Brain pericyte (primary cell): ENCODE results near the gene SORCS2.

Experiments used
- DNase-seq: peaks from one replicate; pipeline ENCODE4 v3.0.0-alpha.2; 2012; ENCODE audit warnings: low read depth, low spot score

SORCS2 gene

GRCh38 chr4:7371210-7371941 lies 179.0 kb downstream of the SORCS2 start:
- DNase-seq, result no peak

GRCh38 chr4:7372673-7373072 lies 180.3 kb downstream of the SORCS2 start:
- DNase-seq, result no peak

- no peak for DNase-seq
Observed at GRCh38 chr4:7374571-7374970, 182.2 kb downstream of the SORCS2 start.

DNA sequence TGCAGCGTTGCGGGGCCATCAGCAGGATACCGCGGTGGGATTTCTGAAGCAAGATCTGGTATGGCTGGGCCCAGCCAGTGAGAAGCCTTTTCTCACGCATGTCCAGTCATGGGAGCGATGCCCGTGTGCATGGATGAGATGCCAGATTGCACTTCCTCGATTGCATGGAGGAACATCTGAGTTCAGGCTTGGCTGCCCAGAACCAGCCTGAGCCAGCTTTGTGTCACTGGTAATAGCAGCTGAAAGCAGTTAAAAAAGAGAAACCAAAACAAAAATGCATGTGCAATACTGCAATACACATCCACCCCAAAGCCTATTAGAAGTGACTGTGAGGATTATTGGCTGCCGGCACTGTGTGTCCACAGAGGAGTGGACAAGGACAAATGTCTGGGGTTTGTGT lies 183.1 kb downstream of the SORCS2 start:
- no peak for DNase-seq

DNA sequence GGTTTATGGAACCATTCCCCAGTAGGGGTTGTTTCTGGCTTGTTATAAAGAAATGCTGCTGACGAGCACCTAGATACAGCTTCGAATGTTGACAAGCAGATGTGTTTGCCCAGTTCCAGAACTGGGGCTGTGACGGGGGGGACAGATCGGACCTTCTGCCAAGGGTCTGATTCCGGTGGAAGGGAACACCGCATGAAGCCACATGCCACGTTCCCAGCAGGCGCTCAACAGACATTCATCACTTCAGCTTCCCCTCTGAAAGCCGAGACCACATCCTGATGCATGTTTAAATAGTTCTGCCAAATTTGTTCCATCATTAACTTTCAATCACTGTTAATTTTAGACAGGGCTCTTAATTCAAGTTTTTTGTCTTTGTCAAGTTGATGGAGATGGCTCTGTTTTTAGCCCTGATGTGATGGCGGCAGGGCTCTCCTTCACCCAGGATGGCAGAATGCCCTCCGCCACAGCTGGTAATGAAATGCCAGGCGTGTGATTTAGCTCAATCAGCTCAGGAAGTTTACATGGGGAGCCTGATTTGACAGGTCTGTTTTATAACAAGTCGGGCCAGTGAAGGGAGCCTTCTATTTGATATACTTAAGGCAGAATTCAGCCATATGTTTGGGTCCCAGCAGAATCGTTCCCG lies 185.0 kb downstream of the SORCS2 start:
- no peak for DNase-seq

- DNase-seq, result no peak
Observed at GRCh38 chr4:7379186-7379585, 186.8 kb downstream of the SORCS2 start.

GRCh38 chr4:7379719-7380118 lies 187.4 kb downstream of the SORCS2 start:
- DNase-seq, result no peak

DNA sequence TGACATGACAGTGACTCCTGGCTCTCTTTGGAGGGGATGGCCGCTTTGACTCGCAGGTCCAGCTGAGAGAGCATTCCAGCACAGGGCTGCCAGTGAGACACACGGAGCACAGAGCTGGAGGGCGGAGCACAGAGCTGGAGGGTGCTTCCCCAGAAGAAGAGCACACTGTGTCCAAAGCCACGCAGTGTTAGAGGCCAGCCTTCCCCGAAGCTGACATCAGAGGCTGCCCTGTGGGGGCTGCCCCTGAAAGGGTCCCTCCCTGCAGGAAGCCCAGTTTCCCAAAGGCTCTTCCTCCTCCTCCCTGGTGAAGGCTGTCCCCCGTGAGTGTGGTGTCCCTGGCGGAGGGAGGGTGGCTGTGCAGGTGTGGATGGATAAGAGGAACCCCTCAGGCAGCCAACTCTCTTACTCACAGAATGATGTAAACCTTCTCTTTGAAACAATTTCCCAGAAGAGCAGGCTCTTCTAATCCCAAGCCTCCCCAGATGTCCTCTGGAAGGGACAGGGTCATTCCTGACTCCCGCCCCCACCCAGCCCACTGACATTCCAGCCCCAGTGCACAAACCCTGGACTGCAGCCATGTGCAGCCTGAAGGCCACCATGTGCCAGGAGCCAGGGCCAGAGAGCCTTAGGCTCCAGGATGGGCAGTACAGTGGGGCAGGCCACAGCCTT lies 189.0 kb downstream of the SORCS2 start:
- no peak for DNase-seq

DNA sequence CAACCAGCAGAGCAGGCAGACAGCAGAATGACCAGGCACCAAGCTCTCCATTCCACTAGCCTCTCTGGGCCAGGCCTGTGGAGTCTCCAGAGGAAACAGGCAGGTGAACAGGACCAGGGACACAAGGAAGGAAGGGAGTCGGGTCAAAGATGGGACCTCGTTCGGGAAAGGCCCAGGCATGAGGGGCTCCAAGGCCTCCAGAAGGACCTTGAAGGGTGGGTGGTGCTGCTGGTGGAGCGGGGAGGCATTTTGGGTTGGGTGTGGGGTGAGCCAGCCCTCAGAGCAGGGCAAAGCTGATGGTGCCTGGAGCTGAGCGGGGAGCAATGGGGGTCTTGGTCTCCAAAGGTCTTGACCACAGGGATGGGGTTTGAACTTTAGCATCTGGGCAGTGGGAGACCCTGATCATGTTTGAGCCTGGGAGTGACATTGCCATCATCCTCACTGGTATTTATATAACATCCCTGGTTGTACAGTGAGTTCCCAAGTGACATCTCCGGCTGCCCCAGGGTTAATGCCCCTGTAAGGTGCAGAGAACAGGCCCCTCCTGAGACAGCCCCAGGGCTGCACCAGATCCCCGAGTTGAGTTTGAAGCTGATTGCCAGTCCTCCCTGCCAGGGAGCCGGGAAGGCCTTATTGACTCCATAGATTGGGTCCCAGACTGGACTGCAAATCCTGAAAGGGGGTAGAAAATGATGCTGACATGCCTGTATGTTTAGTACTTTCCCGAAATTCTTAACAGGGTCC lies 189.7 kb downstream of the SORCS2 start:
- DNase-seq, result no peak

GRCh38 chr4:7382634-7383014 lies 190.3 kb downstream of the SORCS2 start:
- DNase-seq, result no peak

DNA sequence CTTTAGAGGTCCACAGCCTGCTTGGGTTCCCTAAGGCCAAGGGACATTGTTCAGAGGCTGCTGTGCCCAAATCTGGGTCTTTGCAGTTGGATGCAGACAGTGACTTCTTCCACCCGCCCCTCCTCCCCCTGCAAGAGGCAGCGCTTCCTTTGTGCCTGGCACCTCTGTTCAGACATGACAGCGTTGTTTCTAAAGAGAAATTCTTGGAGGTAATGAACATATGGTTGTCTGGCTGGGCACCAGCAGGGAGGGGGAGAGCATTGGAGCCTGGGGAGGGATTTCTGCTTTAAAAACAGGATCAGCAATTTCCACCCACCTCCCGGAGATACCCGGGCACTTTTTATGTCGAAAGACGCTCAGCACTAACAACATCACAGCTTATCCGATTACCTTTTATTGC lies 190.9 kb downstream of the SORCS2 start:
- no peak for DNase-seq

- no peak for DNase-seq
Observed at GRCh38 chr4:7384003-7384928, 191.9 kb downstream of the SORCS2 start.

GRCh38 chr4:7384929-7385890 lies 192.9 kb downstream of the SORCS2 start:
- DNase-seq, result no peak

DNA sequence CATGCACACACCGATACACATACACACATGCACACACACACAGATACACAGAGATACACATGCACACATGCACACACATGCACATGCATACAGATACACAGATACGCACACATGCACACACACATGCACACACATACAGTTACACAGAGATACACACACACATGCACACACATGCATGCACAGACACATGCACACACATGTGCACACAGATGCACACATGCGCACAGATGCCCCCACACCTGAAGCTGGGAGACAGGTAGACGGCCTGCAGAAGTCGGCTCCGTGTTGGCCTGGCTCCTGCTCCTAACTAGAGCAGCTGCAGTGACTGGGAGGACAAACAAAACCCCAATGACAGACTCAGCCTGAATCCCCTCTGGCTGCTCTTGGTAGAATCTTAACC lies 195.6 kb downstream of the SORCS2 start:
- DNase-seq, result no peak

GRCh38 chr4:7388627-7389026 lies 196.3 kb downstream of the SORCS2 start:
- DNase-seq, result no peak

DNA sequence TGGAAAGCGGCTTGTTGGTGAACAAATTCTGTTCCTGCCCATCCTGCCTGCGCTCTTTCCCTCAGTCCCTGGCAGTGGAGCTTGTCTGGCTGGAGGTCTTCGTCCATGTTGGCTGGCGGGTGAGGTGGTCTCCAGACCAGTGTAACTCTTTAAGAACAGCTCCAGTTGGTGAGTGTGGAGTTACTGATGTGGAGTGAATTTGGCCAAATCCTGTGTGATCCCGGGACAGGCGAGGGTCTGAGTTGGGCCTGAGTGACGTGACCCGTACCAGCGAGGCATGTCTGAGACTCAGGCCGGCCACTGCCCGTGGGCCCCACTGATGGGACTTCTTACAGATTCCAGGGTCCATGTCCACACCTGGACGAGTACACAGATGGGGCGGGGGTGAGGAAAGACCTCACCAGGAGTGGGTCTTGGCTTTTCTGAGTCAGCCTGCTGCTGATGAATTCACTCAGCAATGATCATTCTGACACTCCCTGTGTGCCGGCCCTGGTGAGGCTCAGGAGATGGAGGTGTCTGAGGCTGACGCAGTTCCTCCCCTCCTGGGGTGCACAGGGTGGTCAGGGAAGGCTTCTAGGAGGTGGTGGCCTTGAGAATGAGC lies 196.9 kb downstream of the SORCS2 start:
- DNase-seq, result no peak

GRCh38 chr4:7389719-7390118 lies 197.4 kb downstream of the SORCS2 start:
- no peak for DNase-seq

DNA sequence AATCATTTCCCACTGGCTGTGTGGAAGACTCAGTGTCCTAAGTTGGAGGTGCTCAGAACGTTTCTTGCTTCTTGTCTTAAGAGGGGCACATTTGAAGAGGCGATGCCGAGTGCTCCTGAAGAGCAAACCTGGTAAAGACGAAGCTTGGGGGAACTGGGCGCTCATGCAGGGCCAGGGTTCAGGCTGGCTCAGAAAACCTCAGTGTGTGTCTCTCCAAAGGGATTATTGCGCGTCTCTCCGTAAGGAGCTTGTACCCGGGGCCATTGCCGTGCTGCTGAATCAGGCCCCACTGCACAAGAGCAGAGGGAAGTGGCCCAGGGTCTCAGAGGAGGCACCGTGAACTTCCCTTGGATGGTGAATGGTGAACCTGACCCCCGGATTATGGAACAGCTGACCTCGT lies 198.0 kb downstream of the SORCS2 start:
- DNase-seq, result no peak

GRCh38 chr4:7390906-7391636 lies 198.7 kb downstream of the SORCS2 start:
- no peak for DNase-seq
